HCT116 (cell line): Measurements from ENCODE around the gene CGNL1.

Experiments used
- EZH2 ChIP-seq: fragments of 200-600 bp; sonication (generic); IDR thresholded peaks from 2 replicates; pipeline ENCODE4 v1.6.1; 2017; ENCODE audit warnings: antibody characterized with exemption, mixed run types
- EZH2phosphoT487 ChIP-seq: fragments of 200-600 bp; IDR thresholded peaks from 2 replicates; pipeline ENCODE4 v1.6.1; 2018; ENCODE audit warnings: antibody characterized with exemption, borderline replicate concordance
- FOSL1 ChIP-seq: IDR thresholded peaks from 2 replicates; pipeline ENCODE4 v1.6.1; 2012; ENCODE audit warnings: low read depth
- JUND ChIP-seq: IDR thresholded peaks from 2 replicates; pipeline ENCODE4 v1.6.1; 2012
- POLR2A ChIP-seq: IDR thresholded peaks from 2 replicates; pipeline ENCODE4 v1.7.0; 2011; ENCODE audit warnings: borderline replicate concordance; ENCODE audit not compliant: insufficient read depth, insufficient read length; ENCODE audit errors: extremely low read depth
- POLR2AphosphoS5 ChIP-seq: IDR thresholded peaks from 2 replicates; pipeline ENCODE4 v1.6.1; 2011; ENCODE audit warnings: mild to moderate bottlenecking, low read depth, low read length, moderate library complexity
- RAD21 ChIP-seq: IDR thresholded peaks from 2 replicates; pipeline ENCODE4 v1.6.1; 2012; ENCODE audit warnings: low read depth, mild to moderate bottlenecking
- REST ChIP-seq: IDR thresholded peaks from 2 replicates; pipeline ENCODE4 v1.6.1; 2012; ENCODE audit warnings: low read depth
- SP1 ChIP-seq: IDR thresholded peaks from 2 replicates; pipeline ENCODE4 v1.6.1; 2012; ENCODE audit warnings: low read depth
- YY1 ChIP-seq: IDR thresholded peaks from 2 replicates; pipeline ENCODE4 v1.6.1; 2011; ENCODE audit warnings: low read length, low read depth, moderate library complexity, mild to moderate bottlenecking; ENCODE audit not compliant: insufficient replicate concordance; ENCODE audit errors: extremely low read depth
- ZNF274 ChIP-seq: fragments of 200-500 bp; sonication (Bioruptor generic); IDR thresholded peaks from 2 replicates; pipeline ENCODE4 v1.6.1; 2014; ENCODE audit warnings: mild to moderate bottlenecking, low read depth, low read length, inconsistent platforms
- TF ChIP-seq, protein P1 (sequence below), 3 experiments: fragments of 200-600 bp in 1 of 3; sonication (generic) in 1 of 3; IDR thresholded peaks in 2 of 3; conservative IDR thresholded peaks in 1 of 3; 2 replicates each; pipeline ENCODE4 v1.5.1; 2012 to 2017; ENCODE audit warnings: low read depth in 2 of 3, low read length in 2 of 3, antibody characterized with exemption in 1 of 3, borderline replicate concordance in 1 of 3, control low read depth in 1 of 3, mild to moderate bottlenecking in 1 of 3, mixed read lengths in 1 of 3, mixed run types in 1 of 3, moderate library complexity in 1 of 3; ENCODE audit not compliant: insufficient read depth in 1 of 3
- TF ChIP-seq, protein P2 (sequence below): IDR thresholded peaks from 2 replicates; pipeline ENCODE4 v1.6.1; 2012

DNA sequence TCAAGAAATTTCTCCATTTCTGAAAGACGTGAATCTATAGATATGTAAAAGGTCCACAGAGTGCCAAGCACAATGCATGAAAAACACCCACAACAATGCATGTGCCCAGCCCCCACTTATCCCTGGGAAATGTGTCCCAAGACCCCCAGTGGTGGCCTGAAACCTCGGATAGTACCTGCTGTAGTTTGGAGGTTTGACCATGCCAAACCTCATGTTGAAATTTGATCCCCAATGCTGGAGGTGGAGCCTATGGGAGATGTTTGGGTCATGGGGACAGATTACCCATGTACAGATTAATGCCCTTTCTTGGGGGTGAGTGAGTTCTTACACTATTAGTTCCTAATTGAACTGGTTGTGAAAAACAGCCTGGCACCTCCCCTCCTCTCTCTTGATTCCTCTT is 194.0 kb downstream of the CGNL1 start:
- TF ChIP-seq, protein P1, sequence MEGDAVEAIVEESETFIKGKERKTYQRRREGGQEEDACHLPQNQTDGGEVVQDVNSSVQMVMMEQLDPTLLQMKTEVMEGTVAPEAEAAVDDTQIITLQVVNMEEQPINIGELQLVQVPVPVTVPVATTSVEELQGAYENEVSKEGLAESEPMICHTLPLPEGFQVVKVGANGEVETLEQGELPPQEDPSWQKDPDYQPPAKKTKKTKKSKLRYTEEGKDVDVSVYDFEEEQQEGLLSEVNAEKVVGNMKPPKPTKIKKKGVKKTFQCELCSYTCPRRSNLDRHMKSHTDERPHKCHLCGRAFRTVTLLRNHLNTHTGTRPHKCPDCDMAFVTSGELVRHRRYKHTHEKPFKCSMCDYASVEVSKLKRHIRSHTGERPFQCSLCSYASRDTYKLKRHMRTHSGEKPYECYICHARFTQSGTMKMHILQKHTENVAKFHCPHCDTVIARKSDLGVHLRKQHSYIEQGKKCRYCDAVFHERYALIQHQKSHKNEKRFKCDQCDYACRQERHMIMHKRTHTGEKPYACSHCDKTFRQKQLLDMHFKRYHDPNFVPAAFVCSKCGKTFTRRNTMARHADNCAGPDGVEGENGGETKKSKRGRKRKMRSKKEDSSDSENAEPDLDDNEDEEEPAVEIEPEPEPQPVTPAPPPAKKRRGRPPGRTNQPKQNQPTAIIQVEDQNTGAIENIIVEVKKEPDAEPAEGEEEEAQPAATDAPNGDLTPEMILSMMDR (IDR thresholded peaks at IDR 0.05 in 2 of 3, conservative IDR thresholded peaks at IDR 0.05 in 1 of 3; ENCODE audit: borderline replicate concordance in 1 of 3, insufficient read depth in 1 of 3, low read depth in 2 of 3, low read length in 2 of 3): no peak
- TF ChIP-seq SP1 (no peak), POLR2A (no peak), ZNF274 (no peak), RAD21 (no peak), EZH2phosphoT487 (no peak), EZH2 (no peak), JUND (no peak), REST (no peak), FOSL1 (no peak), YY1 (no peak), POLR2AphosphoS5 (no peak)
- TF ChIP-seq, protein P2, sequence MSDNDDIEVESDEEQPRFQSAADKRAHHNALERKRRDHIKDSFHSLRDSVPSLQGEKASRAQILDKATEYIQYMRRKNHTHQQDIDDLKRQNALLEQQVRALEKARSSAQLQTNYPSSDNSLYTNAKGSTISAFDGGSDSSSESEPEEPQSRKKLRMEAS: no peak
